Duodenal mucosa (tissue), 2 donors: ENCODE results near the gene TATDN3.
"Not testable (repeated sequence)": the region's sequence is repeated elsewhere in the genome, so short reads cannot be mapped to it uniquely, and the experiment has no call there.

Experiments
- H3K27ac ChIP-seq: one replicate; pipeline ENCODE4 v1.7.0; 2013; ENCODE audit warnings: low read depth, low read length
- H3K27me3 ChIP-seq, 2 donors: one replicate each; pipeline ENCODE4 v1.7.0; 2013; ENCODE audit warnings: low read length in 2 of 2, control low read depth in 1 of 2; ENCODE audit not compliant: insufficient read depth in 2 of 2, control insufficient read depth in 1 of 2
- H3K36me3 ChIP-seq, 2 donors: one replicate each; pipeline ENCODE4 v1.7.0; 2013; ENCODE audit warnings: low read length in 2 of 2, control low read depth in 1 of 2; ENCODE audit not compliant: insufficient read depth in 2 of 2, control insufficient read depth in 1 of 2
- H3K4me1 ChIP-seq, 2 donors: one replicate each; pipeline ENCODE4 v1.7.0; 2013; ENCODE audit warnings: low read length in 2 of 2, control low read depth in 1 of 2; ENCODE audit not compliant: insufficient read depth in 2 of 2, control insufficient read depth in 1 of 2
- H3K4me3 ChIP-seq, 2 donors: one replicate each; pipeline ENCODE4 v1.7.0; 2013; ENCODE audit warnings: low read length in 2 of 2, low read depth in 1 of 2
- H3K9ac ChIP-seq, 2 donors: one replicate each; pipeline ENCODE4 v1.7.0; 2013; ENCODE audit warnings: low read length in 2 of 2, low read depth in 1 of 2
- H3K9me3 ChIP-seq, 2 donors: one replicate each; pipeline ENCODE4 v1.7.0; 2013; ENCODE audit warnings: low read length in 2 of 2, control low read depth in 1 of 2; ENCODE audit not compliant: control insufficient read depth in 1 of 2

TATDN3 gene

DNA sequence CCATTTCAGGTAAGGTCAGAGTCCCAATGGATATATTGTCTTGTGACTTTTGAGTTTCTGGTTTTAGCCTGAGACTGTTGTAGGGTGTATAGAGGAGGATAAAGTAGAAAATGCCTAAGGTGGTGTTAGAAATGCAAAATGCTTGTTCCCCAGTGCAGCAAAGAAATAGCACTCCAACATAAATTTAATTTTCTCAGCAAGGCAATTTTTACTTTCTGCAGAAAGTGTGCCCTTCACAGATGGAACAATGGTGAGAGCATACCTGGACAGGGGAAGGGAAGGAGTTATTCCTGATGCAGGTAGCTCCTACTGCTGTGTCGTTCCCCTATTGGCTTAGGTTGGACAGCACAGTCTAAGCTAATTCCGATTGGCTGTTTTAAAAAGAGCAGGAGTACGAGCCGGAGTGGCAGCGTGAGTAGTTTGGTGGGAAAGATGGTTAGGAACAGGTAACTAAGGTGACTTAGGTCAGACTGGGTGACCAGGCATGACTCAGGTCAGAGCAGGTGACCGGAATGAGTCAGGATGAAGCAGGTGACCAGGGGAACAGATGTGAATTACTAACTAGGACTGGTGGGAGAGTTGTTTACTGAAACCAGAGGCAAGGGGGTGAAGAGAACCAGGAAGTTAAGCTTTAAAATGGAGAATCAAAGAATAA, 34.2 kb downstream of the TATDN3 start:
- H3K36me3 ChIP-seq = no peaks in the 10 kb centered on the region
- H3K9me3 ChIP-seq = peaks cover 15 to 18% of the 10 kb centered on the region in 2 donors
- peaks cover 15% of the 10 kb centered on the region in 2 donors for H3K4me1 ChIP-seq
- no peak overlapping the region for H3K27ac ChIP-seq
- H3K27me3 ChIP-seq = no peaks in the 10 kb centered on the region
- H3K4me3 ChIP-seq = no peak overlapping the region
- H3K9ac ChIP-seq = no peak overlapping the region

DNA sequence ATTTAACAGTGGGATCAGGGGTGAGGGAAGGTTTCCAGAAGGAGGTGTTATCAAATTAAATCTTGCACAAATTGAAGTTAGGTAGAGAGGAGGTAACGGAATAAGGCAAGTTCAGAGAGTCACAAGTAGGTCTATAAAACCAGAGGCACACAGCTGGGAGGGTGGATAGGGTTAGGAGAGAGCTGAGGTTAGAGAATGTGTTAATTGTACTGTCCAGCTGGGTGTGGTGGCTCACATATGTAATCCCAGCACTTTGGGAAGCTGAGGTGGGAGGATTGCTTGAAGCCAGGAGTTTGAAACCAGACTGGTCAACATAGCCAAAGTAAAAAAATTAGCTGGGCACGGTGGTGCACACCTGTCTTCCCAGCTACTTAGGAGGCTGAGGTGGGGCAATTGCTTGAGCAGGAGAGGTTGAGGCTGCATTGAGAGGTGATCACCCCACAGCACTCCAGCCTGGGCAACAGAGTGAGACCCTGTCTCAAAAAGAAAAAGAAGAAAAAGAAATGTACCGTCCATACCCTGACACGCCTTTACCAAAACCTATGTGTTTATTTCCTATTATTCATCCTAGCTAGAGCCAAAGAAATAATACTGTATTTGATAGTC, 35.6 kb downstream of the TATDN3 start:
- Histone ChIP-seq H3K27ac (no peak overlapping the region), H3K4me3 (no peak overlapping the region), H3K9me3 (peaks cover 15 to 18% of the 10 kb centered on the region in 2 donors)

DNA sequence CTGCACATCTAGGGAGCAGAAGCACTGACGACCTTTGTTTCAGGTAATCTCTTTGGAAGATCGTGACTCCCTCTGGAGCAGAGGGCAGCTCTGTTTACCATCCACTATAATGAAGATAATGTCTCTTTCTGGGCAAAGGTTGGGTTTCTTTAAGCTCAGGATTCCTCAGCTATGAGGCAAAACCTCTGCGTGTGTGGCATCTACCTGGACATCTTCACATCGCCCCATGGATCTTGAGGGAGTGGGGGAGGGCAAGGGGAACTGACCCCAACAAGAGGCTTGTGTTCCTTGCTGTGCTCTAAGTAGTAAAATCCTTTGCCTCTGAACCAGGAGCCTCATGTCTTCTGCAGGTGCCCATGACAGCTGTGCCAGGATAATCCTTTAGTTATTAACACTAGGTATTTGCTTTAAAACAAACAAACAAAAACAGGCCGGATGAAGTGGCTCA, 36.2 kb downstream of the TATDN3 start:
- no peak overlapping the region for H3K9ac ChIP-seq
- peaks cover 15 to 18% of the 10 kb centered on the region in 2 donors for H3K9me3 ChIP-seq
- H3K36me3 ChIP-seq = no peaks in the 10 kb centered on the region
- H3K4me1 ChIP-seq = peaks cover 15 to 20% of the 10 kb centered on the region in 2 donors
- H3K27ac ChIP-seq = no peak overlapping the region
- no peak overlapping the region for H3K4me3 ChIP-seq
- H3K27me3 ChIP-seq = no peaks in the 10 kb centered on the region

More for the DNA sequence above, 35.6 kb downstream of the TATDN3 start:
- Histone ChIP-seq H3K4me1 (peaks cover 15% of the 10 kb centered on the region in 2 donors), H3K27me3 (no peaks in the 10 kb centered on the region), H3K36me3 (no peaks in the 10 kb centered on the region), H3K9ac (no peak overlapping the region)

DNA sequence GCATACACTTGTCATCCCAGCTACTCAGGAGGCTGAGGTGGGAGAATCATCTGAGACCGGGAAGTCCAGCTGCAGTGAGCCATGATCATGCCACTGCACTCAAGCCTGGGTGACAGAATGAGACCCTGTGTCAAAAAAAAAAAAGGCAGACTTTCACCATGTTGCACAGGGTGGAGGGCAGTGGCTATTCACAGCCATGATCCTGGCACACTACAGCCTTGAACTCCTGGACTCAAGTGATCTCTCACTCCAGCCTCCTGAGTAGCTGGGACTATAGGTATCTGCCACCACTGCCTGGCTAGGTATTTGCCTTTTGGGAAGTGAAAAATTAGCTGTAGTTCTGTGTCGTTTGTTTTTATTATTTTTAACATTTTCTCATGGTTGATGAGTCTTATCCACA, 36.7 kb downstream of the TATDN3 start:
- H3K9ac ChIP-seq = no peak overlapping the region
- H3K27ac ChIP-seq = no peak overlapping the region
- H3K36me3 ChIP-seq = no peaks in the 10 kb centered on the region
- no peak overlapping the region for H3K4me3 ChIP-seq
- peaks cover 15 to 24% of the 10 kb centered on the region in 2 donors for H3K4me1 ChIP-seq
- peaks cover 15 to 18% of the 10 kb centered on the region in 2 donors for H3K9me3 ChIP-seq
- H3K27me3 ChIP-seq = no peaks in the 10 kb centered on the region

DNA sequence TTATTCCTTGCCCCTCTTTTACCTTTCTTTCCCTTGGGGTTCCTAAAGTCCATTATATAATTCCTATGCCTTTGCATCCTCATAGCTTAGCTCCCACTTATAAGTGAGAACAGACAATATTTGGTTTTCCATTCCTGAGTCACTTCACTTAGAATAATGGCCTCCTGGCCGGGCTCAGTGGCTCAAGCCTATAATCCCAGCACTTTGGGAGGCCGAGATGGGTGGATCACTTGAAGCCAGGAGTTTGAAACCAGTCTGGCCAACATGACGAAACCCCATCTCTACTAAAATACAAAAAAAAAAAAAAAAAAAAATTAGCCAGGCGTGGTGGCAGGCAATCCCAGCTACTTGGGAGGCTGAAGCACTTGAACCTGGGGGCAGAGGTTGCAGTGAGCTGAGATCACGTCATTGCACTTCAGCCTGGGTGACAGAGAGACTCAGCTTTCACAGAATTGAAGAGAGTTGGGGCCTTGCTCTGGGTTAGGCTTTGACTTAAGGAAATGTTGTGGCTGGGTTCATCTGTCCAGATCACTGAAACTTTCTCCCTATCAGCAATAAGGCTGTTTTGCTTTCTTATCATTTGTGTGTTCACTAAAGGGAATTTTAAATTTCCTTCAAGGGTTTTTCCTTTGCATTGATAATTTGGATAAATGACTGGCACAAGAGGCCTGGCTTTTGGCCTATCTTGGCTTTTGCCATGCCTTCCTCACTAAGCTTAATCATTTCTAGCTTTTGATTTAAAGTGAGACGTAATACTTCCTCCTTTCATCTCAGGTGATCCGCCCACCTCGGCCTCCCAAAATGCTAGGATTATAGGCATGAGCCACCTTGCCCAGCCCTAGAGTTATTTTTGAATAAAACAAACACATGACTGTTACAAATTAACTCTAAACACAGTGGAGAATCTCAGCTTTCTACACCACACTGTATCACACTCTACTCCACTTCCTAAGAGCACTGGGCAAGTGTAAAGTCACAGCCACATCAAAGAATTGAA, 41.8 kb downstream of the TATDN3 start:
- H3K9ac ChIP-seq, H3K4me3 ChIP-seq, H3K36me3 ChIP-seq, H3K4me1 ChIP-seq, H3K27me3 ChIP-seq, H3K9me3 ChIP-seq: not testable (repeated sequence)
- peak overlapping the region; percentile 20 for H3K27ac ChIP-seq

DNA sequence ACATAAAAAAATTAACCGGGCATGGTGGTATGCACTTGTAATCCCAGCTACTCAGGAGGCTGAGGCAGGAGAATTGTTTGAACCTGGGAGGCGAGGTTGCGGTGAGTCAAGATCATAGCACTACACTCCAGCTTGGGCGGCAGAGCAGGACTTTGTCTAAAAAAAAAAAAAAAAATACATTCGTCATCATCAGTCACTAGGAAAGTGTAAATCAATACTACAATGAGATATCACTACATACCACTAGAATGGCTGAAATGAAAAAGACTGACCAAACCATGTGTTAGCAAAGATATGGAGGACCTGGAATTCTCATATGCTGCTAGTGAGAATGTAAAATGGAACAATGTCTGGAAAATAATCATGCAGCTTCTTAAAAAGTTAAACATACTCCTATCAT, 46.5 kb downstream of the TATDN3 start:
- Histone ChIP-seq H3K36me3 (no peaks in the 10 kb centered on the region), H3K9ac (no peak overlapping the region)

DNA sequence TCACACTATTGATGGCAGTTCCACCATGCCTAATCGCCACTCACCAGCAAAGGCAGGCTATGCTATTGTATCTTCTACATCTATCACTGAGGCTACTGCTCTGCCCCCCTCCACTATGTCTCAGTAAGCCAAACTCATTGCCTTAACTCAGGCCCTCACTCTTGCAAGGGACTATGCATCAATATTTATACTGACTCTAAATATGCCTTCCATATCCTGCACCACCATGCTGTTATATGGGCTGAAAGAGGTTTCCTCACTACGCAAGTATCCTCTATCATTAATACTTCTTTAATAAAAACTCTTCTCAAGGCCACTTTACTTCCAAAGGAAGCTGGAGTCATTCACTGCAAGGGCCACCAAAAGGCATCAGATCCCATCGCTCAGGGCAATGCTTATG, 52.8 kb downstream of the TATDN3 start:
- not testable (repeated sequence) for H3K9ac ChIP-seq, H3K9me3 ChIP-seq, H3K36me3 ChIP-seq, H3K4me3 ChIP-seq, H3K27ac ChIP-seq, H3K27me3 ChIP-seq, H3K4me1 ChIP-seq

More for the DNA sequence above, 46.5 kb downstream of the TATDN3 start:
- Histone ChIP-seq H3K27me3 (no peaks in the 10 kb centered on the region), H3K4me3 (no peak overlapping the region), H3K9me3 (no peaks in the 10 kb centered on the region), H3K4me1 (peaks cover 0 to 1% of the 10 kb centered on the region in 2 donors), H3K27ac (no peak overlapping the region)

DNA sequence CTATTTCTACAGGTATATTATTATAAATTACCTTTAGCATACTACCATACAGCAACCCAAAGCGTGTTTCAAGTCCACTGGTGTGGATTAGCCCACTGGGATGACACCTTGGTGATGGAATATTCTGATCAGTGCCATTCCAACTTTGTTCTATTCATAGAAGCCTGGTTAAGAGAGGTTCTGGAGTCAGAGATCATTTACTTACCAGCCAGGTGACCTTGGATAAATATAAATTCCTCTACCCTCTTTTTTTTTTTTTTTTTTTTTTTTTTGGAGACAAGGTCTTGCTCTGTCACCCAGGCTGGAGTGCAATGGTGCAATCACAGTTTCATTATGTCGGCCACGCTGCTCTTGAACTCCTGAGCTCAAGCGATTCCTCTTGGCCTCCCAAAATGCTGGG, 55.9 kb downstream of the TATDN3 start, which contains the start of gene SPATA45:
SPATA45 (minus strand) TSS at position 101 of the 400 bp plus-strand sequence. CDS start 11,500 bp downstream, outside the sequence.
- Histone ChIP-seq H3K4me3 (no peak within 1 kb of the TSS), H3K27ac (no peak within 1 kb of the TSS), H3K4me1 (no peaks in the 10 kb centered on the region), H3K9me3 (peaks cover 0 to 5% of the 10 kb centered on the region in 2 donors), H3K36me3 (no peaks in the 10 kb centered on the region), H3K27me3 (no peaks in the 10 kb centered on the region), H3K9ac (no peak within 1 kb of the TSS)

DNA sequence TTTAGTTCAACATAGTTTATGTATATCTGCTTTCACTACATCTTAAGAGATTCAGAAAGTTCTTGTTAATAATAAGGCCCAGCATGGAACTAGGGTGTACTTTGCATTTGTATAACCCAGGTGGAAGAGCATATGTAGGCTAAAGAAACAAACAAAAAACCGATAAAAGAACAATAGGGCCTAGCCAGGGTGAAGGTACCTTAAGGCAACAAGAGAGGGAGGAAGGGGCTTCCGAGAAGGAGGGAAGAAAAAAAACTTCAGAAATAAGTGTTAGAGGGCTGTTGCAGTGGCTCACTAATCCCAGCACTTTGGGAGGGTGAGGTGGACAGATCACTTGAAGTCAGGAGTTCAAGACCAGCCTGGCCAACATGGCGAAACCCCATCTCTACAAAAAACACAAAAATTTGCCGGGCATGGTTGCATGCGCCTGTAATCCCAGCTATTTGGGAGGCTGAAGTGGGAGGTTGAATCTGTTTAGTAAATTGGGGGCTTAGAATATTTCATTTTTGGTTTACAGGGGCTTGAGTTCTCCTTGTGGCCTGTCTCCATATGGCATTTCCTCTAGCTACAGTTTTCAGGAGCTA, 60.5 kb downstream of the TATDN3 start:
- H3K4me1 ChIP-seq = peaks cover 6 to 10% of the 10 kb centered on the region in 2 donors
- no peaks in the 10 kb centered on the region for H3K27me3 ChIP-seq
- H3K4me3 ChIP-seq = no peak overlapping the region
- no peaks in the 10 kb centered on the region for H3K9me3 ChIP-seq
- H3K9ac ChIP-seq = no peak overlapping the region
- H3K27ac ChIP-seq = no peak overlapping the region
- H3K36me3 ChIP-seq = no peaks in the 10 kb centered on the region
